HEK293 (cell line): Measurements from ENCODE around the gene TSPEAR.

ENCODE experiments used
- CTCF ChIA-PET: fragments of 350-600 bp; formaldehyde crosslinking; extraction: SDS; loops from one replicate; lab custom pipeline; 2021; ENCODE audit warnings: antibody characterized with exemption; lab: Yijun Ruan, JAX
- POLR2A ChIA-PET: fragments of 300-600 bp; formaldehyde crosslinking; extraction: SDS; loops from one replicate; lab custom pipeline; 2020; ENCODE audit warnings: antibody characterized with exemption, inconsistent platforms; lab: Yijun Ruan, JAX
- H3K27ac ChIP-seq: fragments of 200-500 bp; sonication (Bioruptor generic); 2 replicates; pipeline ENCODE4 v1.5.1; 2014; ENCODE audit warnings: low read depth, low read length, control low read depth, inconsistent platforms; ENCODE audit errors: extremely low read depth
- H3K36me3 ChIP-seq, 2 experiments: fragments of 200-500 bp in 1 of 2; sonication (Bioruptor generic) in 1 of 2; 1 replicate in 1 of 2; 2 replicates in 1 of 2; pipeline ENCODE4 v1.5.1; 2014 to 2017; ENCODE audit warnings: inconsistent platforms in 2 of 2, low read length in 2 of 2; ENCODE audit not compliant: control insufficient read depth in 2 of 2, insufficient read depth in 1 of 2
- H3K4me1 ChIP-seq: fragments of 200-500 bp; sonication (Bioruptor generic); 2 replicates; pipeline ENCODE4 v1.5.1; 2014; ENCODE audit warnings: mild to moderate bottlenecking, low read length, inconsistent platforms; ENCODE audit not compliant: control insufficient read depth, insufficient read depth
- H3K4me3 ChIP-seq: 2 replicates; pipeline ENCODE4 v1.5.1; 2011; ENCODE audit warnings: low read depth, mild to moderate bottlenecking, control low read depth, low read length, moderate library complexity
- H3K9me3 ChIP-seq: fragments of 200-500 bp; sonication (Bioruptor generic); 2 replicates; pipeline ENCODE4 v1.5.1; 2014; ENCODE audit warnings: low read depth, low read length, inconsistent platforms; ENCODE audit not compliant: control insufficient read depth, insufficient read depth
- KLF17 ChIP-seq: fragments of 450-650 bp; formaldehyde crosslinking; IDR thresholded peaks from 2 replicates; pipeline ENCODE4 v1.5.1; 2016; ENCODE audit warnings: missing biosample characterization, missing genetic modification characterization
- MZF1 ChIP-seq: fragments of 450-650 bp; formaldehyde crosslinking; IDR thresholded peaks from 2 replicates; pipeline ENCODE4 v1.5.1; 2017; ENCODE audit warnings: missing biosample characterization, missing genetic modification characterization, borderline replicate concordance
- PRDM1 ChIP-seq: fragments of 450-650 bp; formaldehyde crosslinking; IDR thresholded peaks from 2 replicates; pipeline ENCODE4; 2016; ENCODE audit warnings: missing biosample characterization, missing genetic modification characterization
- YY1 ChIP-seq: fragments of 450-650 bp; formaldehyde crosslinking; IDR thresholded peaks from 2 replicates; pipeline ENCODE4 v1.5.1; 2018; ENCODE audit warnings: missing biosample characterization, missing genetic modification characterization
- ZBTB17 ChIP-seq: fragments of 450-650 bp; formaldehyde crosslinking; IDR thresholded peaks from 2 replicates; pipeline ENCODE4 v1.5.1; 2016; ENCODE audit warnings: missing biosample characterization, missing genetic modification characterization
- ZNF112 ChIP-seq: fragments of 450-650 bp; formaldehyde crosslinking; IDR thresholded peaks from 2 replicates; pipeline ENCODE4 v1.5.0; 2017; ENCODE audit warnings: missing biosample characterization, missing genetic modification characterization
- ZNF157 ChIP-seq: fragments of 450-650 bp; formaldehyde crosslinking; IDR thresholded peaks from 2 replicates; pipeline ENCODE4 v1.5.1; 2016; ENCODE audit warnings: missing biosample characterization, missing genetic modification characterization
- ZNF174 ChIP-seq: fragments of 450-650 bp; formaldehyde crosslinking; IDR thresholded peaks from 2 replicates; pipeline ENCODE4 v1.5.0; 2017; ENCODE audit warnings: missing biosample characterization, mild to moderate bottlenecking, missing genetic modification characterization
- ZNF221 ChIP-seq: fragments of 450-650 bp; formaldehyde crosslinking; IDR thresholded peaks from 2 replicates; pipeline ENCODE4 v1.5.1; 2017; ENCODE audit warnings: missing biosample characterization, missing genetic modification characterization, borderline replicate concordance
- ZNF23 ChIP-seq: fragments of 450-650 bp; formaldehyde crosslinking; IDR thresholded peaks from 2 replicates; pipeline ENCODE4 v1.5.1; 2016; ENCODE audit warnings: missing biosample characterization, missing genetic modification characterization, borderline replicate concordance
- ZNF248 ChIP-seq: fragments of 450-650 bp; formaldehyde crosslinking; IDR thresholded peaks from 2 replicates; pipeline ENCODE4 v1.5.1; 2017; ENCODE audit warnings: missing biosample characterization, missing genetic modification characterization
- ZNF324 ChIP-seq: fragments of 450-650 bp; formaldehyde crosslinking; IDR thresholded peaks from 2 replicates; pipeline ENCODE4 v1.5.1; 2016; ENCODE audit warnings: missing biosample characterization, missing genetic modification characterization
- ZNF394 ChIP-seq: fragments of 450-650 bp; formaldehyde crosslinking; IDR thresholded peaks from 2 replicates; pipeline ENCODE4 v1.5.1; 2016; ENCODE audit warnings: missing biosample characterization, missing genetic modification characterization, mild to moderate bottlenecking, moderate library complexity, borderline replicate concordance
- ZNF433 ChIP-seq: fragments of 450-650 bp; formaldehyde crosslinking; IDR thresholded peaks from 2 replicates; pipeline ENCODE4 v1.5.1; 2016; ENCODE audit warnings: missing biosample characterization, missing genetic modification characterization, low read depth
- ZNF518A ChIP-seq: fragments of 450-650 bp; formaldehyde crosslinking; conservative IDR thresholded peaks from 2 replicates; pipeline ENCODE4 v1.5.1; 2016; ENCODE audit warnings: low read depth, missing biosample characterization, missing genetic modification characterization
- ZNF555 ChIP-seq: fragments of 450-650 bp; formaldehyde crosslinking; conservative IDR thresholded peaks from 2 replicates; pipeline ENCODE4 v1.5.1; 2017; ENCODE audit warnings: missing biosample characterization, mild to moderate bottlenecking, missing genetic modification characterization, inconsistent platforms
- ZNF571 ChIP-seq: fragments of 450-650 bp; formaldehyde crosslinking; IDR thresholded peaks from 2 replicates; pipeline ENCODE4 v1.5.0; 2017; ENCODE audit warnings: missing biosample characterization, missing genetic modification characterization
- ZNF639 ChIP-seq: fragments of 450-650 bp; formaldehyde crosslinking; IDR thresholded peaks from 2 replicates; pipeline ENCODE4 v1.5.1; 2016; ENCODE audit warnings: missing biosample characterization, missing genetic modification characterization
- ZNF677 ChIP-seq: fragments of 450-650 bp; IDR thresholded peaks from 2 replicates; pipeline ENCODE4 v1.5.0; 2018; ENCODE audit warnings: missing biosample characterization, mild to moderate bottlenecking, missing genetic modification characterization, moderate library complexity
- ZNF692 ChIP-seq: fragments of 450-650 bp; formaldehyde crosslinking; IDR thresholded peaks from 2 replicates; pipeline ENCODE4 v1.5.1; 2016; ENCODE audit warnings: missing biosample characterization, missing genetic modification characterization
- ZNF704 ChIP-seq: fragments of 450-650 bp; formaldehyde crosslinking; IDR thresholded peaks from 2 replicates; pipeline ENCODE4 v1.5.1; 2016; ENCODE audit warnings: missing biosample characterization, missing genetic modification characterization

Gene TSPEAR

GRCh38 chr21:44722731-44723130, 11.4 kb upstream of the TSPEAR start:
- H3K36me3 ChIP-seq, result no peaks in the 10 kb centered on the region
- TF ChIP-seq ZNF704 (no peak), KLF17 (tag by site-specific recombination) (no peak), PRDM1 (no peak), ZNF571 (tag by site-specific recombination) (no peak), ZNF639 (tag by site-specific recombination) (no peak), ZNF394 (tag by site-specific recombination) (no peak), ZNF677 (tag by site-specific recombination) (no peak), ZNF692 (tag by site-specific recombination) (no peak), ZNF433 (tag by site-specific recombination) (no peak), ZNF221 (no peak)
- CTCF ChIA-PET, result interaction anchor here (0.6 to 0.8 kb wide), 2 partner anchors 9 to 124 kb away, joined by 3 read pairs; no protein-coding TSS in a partner anchor

GRCh38 chr21:44720170-44720569, 8.8 kb upstream of the TSPEAR start:
- CTCF ChIA-PET, result interaction anchor here (0.7 to 1.8 kb wide), 2 partner anchors 22 to 418 kb away, joined by 3 to 5 read pairs; no protein-coding TSS in a partner anchor

More at GRCh38 chr21:44722731-44723130, 11.4 kb upstream of the TSPEAR start:
- no peak overlapping the region for H3K4me3 ChIP-seq
- H3K27ac ChIP-seq, result no peak overlapping the region
- POLR2A ChIA-PET, result no interaction called here
- H3K4me1 ChIP-seq, result no peaks in the 10 kb centered on the region
- no peaks in the 10 kb centered on the region for H3K9me3 ChIP-seq

GRCh38 chr21:44718571-44718970, 7.2 kb upstream of the TSPEAR start:
- H3K4me3 ChIP-seq, result no peak overlapping the region
- no peaks in the 10 kb centered on the region for H3K9me3 ChIP-seq
- ChIA-PET CTCF (interaction anchor here (0.6 to 1.8 kb wide), 2 partner anchors 10 to 24 kb away, joined by 4 to 5 read pairs; no protein-coding TSS in a partner anchor), POLR2A (interaction anchor here (0.6 kb wide), 1 partner anchor 146 kb away, joined by 4 read pairs; no protein-coding TSS in a partner anchor)
- no peaks in the 10 kb centered on the region for H3K36me3 ChIP-seq
- no peak overlapping the region for H3K27ac ChIP-seq
- no peaks in the 10 kb centered on the region for H3K4me1 ChIP-seq
- TF ChIP-seq ZNF112 (tag by site-specific recombination) (no peak), ZNF157 (tag by site-specific recombination) (no peak), ZNF639 (tag by site-specific recombination) (no peak), MZF1 (tag by site-specific recombination) (no peak), ZNF324 (tag by site-specific recombination) (no peak), ZNF174 (no peak), ZNF518A (tag by site-specific recombination) (no peak)

More at GRCh38 chr21:44720170-44720569, 8.8 kb upstream of the TSPEAR start:
- Histone ChIP-seq H3K36me3 (no peaks in the 10 kb centered on the region), H3K4me1 (no peaks in the 10 kb centered on the region), H3K27ac (no peak overlapping the region), H3K4me3 (no peak overlapping the region)
- POLR2A ChIA-PET, result interaction anchor here (0.7 kb wide), 1 partner anchor 7 kb away, joined by 3 read pairs; no protein-coding TSS in a partner anchor
- TF ChIP-seq YY1 (tag by site-specific recombination), result no peak
- TF ChIP-seq ZNF248 (tag by site-specific recombination), result no peak
- TF ChIP-seq ZNF23 (tag by site-specific recombination), result no peak
- TF ChIP-seq ZNF555 (tag by site-specific recombination), result no peak
- no peak for TF ChIP-seq ZBTB17
- TF ChIP-seq, all 188 proteins: peak for 0
- H3K9me3 ChIP-seq, result no peaks in the 10 kb centered on the region
